GM23338 (cell line): ENCODE data around the gene ABCC1. TPM values are rescaled to one million over a fixed set of nuclear protein-coding genes. Genes with fewer than 3 reads are reported as not detected.

Source experiments
- ATAC-seq: fragments of 200-7000 bp; cut with Tn5 transposase; 3 replicates; pipeline ENCODE4 v1.9.1; 2020
- DNase-seq: peaks from one replicate; pipeline ENCODE4 v3.0.0-alpha.2; 2015; ENCODE audit warnings: low spot score
- H2AFZ ChIP-seq: fragments of 200-600 bp; sonication (generic); 2 replicates; pipeline ENCODE4 v1.8.0; 2016; ENCODE audit warnings: antibody characterized with exemption, mild to moderate bottlenecking, moderate library complexity
- H3F3A ChIP-seq: fragments of 200-600 bp; sonication (generic); replicated peaks from 2 replicates; pipeline ENCODE4 v1.8.0; 2017; ENCODE audit warnings: antibody characterized with exemption, mixed run types, low read depth
- H3K27ac ChIP-seq: fragments of 200-600 bp; sonication (generic); 2 replicates; pipeline ENCODE4 v1.6.1; 2016; ENCODE audit warnings: low read depth
- H3K27me3 ChIP-seq: fragments of 200-600 bp; sonication (generic); 2 replicates; pipeline ENCODE4 v1.8.0; 2016; ENCODE audit warnings: mild to moderate bottlenecking, mixed run types, moderate library complexity; ENCODE audit not compliant: insufficient read depth
- H3K36me3 ChIP-seq: fragments of 200-600 bp; sonication (generic); 2 replicates; pipeline ENCODE4 v1.8.0; 2016; ENCODE audit warnings: mild to moderate bottlenecking; ENCODE audit not compliant: insufficient read depth
- H3K4me1 ChIP-seq: fragments of 200-600 bp; sonication (generic); 2 replicates; pipeline ENCODE4 v1.8.0; 2016; ENCODE audit warnings: mild to moderate bottlenecking, moderate library complexity; ENCODE audit not compliant: insufficient read depth
- H3K4me2 ChIP-seq: fragments of 200-600 bp; sonication (generic); 2 replicates; pipeline ENCODE4 v1.7.1; 2017; ENCODE audit warnings: mixed run types
- H3K4me3 ChIP-seq: fragments of 200-600 bp; sonication (generic); 2 replicates; pipeline ENCODE4 v1.6.1; 2016; ENCODE audit warnings: mixed run types
- H3K79me2 ChIP-seq: fragments of 200-600 bp; sonication (generic); replicated peaks from 2 replicates; pipeline ENCODE4 v1.8.0; 2017; ENCODE audit warnings: mild to moderate bottlenecking; ENCODE audit not compliant: insufficient read depth
- H3K9me2 ChIP-seq: fragments of 200-600 bp; sonication (generic); 2 replicates; pipeline ENCODE4 v1.8.0; 2017; ENCODE audit not compliant: insufficient read depth
- H4K20me1 ChIP-seq: fragments of 200-600 bp; sonication (generic); replicated peaks from 2 replicates; pipeline ENCODE4 v1.8.0; 2017; ENCODE audit warnings: mild to moderate bottlenecking; ENCODE audit not compliant: insufficient read depth
- H3K27ac Mint-ChIP-seq: 2 replicates; pipeline ENCODE4 v1.8.0; 2020; ENCODE audit warnings: inconsistent platforms, mild to moderate bottlenecking, moderate library complexity, mixed read lengths
- H3K27me3 Mint-ChIP-seq: 3 replicates; pipeline ENCODE4 v1.8.0; 2022; ENCODE audit warnings: low read depth, mild to moderate bottlenecking, moderate library complexity, mixed read lengths, inconsistent platforms; ENCODE audit not compliant: insufficient read depth, poor library complexity
- H3K36me3 Mint-ChIP-seq: 3 replicates; pipeline ENCODE4 v1.8.0; 2021; ENCODE audit warnings: low read depth, mild to moderate bottlenecking, inconsistent platforms, moderate library complexity, mixed read lengths
- H3K4me1 Mint-ChIP-seq: 3 replicates; pipeline ENCODE4 v1.8.0; 2020; ENCODE audit warnings: mild to moderate bottlenecking, inconsistent platforms, mixed read lengths
- H3K4me3 Mint-ChIP-seq: 3 replicates; pipeline ENCODE4 v1.8.0; 2021; ENCODE audit warnings: moderate library complexity, mild to moderate bottlenecking, inconsistent platforms, mixed read lengths
- H3K9me3 Mint-ChIP-seq: 3 replicates; pipeline ENCODE4 v1.8.0; 2020; ENCODE audit warnings: moderate library complexity, mild to moderate bottlenecking, inconsistent platforms, mixed read lengths
- CREB1 ChIP-seq: fragments of 250-450 bp; sonication (Bioruptor Pico); IDR thresholded peaks from 2 replicates; pipeline ENCODE4 v1.5.0; 2020; ENCODE audit warnings: low read depth, mild to moderate bottlenecking, moderate library complexity
- CTCF ChIP-seq, 2 experiments: fragments of 200-600 bp in 1 of 2; sonication (generic) in 1 of 2; conservative IDR thresholded peaks; 2 replicates each; pipeline versions ENCODE4 v1.5.1 to v1.6.1; 2016 to 2017; ENCODE audit warnings: antibody characterized with exemption in 2 of 2, low read depth in 2 of 2, mild to moderate bottlenecking in 2 of 2, moderate library complexity in 1 of 2
- ETS1 ChIP-seq: IDR thresholded peaks from 2 replicates; pipeline ENCODE4 v1.6.1; 2016; ENCODE audit warnings: antibody characterized with exemption
- EZH2 ChIP-seq: fragments of 200-600 bp; sonication (generic); IDR thresholded peaks from one replicate; pipeline ENCODE4 v1.8.0; 2017; ENCODE audit warnings: antibody characterized with exemption, mild to moderate bottlenecking, low read depth; ENCODE audit not compliant: unreplicated experiment
- EZH2phosphoT487 ChIP-seq: fragments of 200-600 bp; sonication (generic); IDR thresholded peaks from one replicate; pipeline ENCODE4 v1.8.1; 2018; ENCODE audit warnings: antibody characterized with exemption; ENCODE audit not compliant: unreplicated experiment
- JUNB ChIP-seq: IDR thresholded peaks from one replicate; pipeline ENCODE4 v1.6.1; 2016; ENCODE audit warnings: antibody characterized with exemption; ENCODE audit not compliant: unreplicated experiment
- NANOG ChIP-seq: IDR thresholded peaks from 2 replicates; pipeline ENCODE4 v1.6.1; 2016; ENCODE audit warnings: antibody characterized with exemption, borderline replicate concordance
- POLR2AphosphoS5 ChIP-seq: IDR thresholded peaks from 2 replicates; pipeline ENCODE4 v1.6.1; 2016; ENCODE audit warnings: antibody characterized with exemption, low read depth
- REST ChIP-seq: IDR thresholded peaks from one replicate; pipeline ENCODE4 v1.6.1; 2018; ENCODE audit warnings: antibody characterized with exemption; ENCODE audit not compliant: unreplicated experiment
- STAT1 ChIP-seq: IDR thresholded peaks from one replicate; pipeline ENCODE4 v1.6.1; 2016; ENCODE audit warnings: antibody characterized with exemption; ENCODE audit not compliant: unreplicated experiment
- ZNF114 ChIP-seq: fragments of 250-450 bp; sonication (Bioruptor Pico); IDR thresholded peaks from 2 replicates; pipeline ENCODE4 v1.5.0; 2020; ENCODE audit warnings: mild to moderate bottlenecking, moderate library complexity
- ZNF331 ChIP-seq: fragments of 250-450 bp; sonication (Bioruptor Pico); IDR thresholded peaks from 2 replicates; pipeline ENCODE4 v1.5.0; 2020; ENCODE audit warnings: low read depth, mild to moderate bottlenecking, moderate library complexity
- ZNF462 ChIP-seq: fragments of 250-450 bp; sonication (Bioruptor Pico); IDR thresholded peaks from 2 replicates; pipeline ENCODE4 v1.5.0; 2020; ENCODE audit warnings: mild to moderate bottlenecking, moderate library complexity
- polyA plus RNA-seq: library from polyadenylated mRNA; unstranded; fragments of >200 nt; fragmentation: Nextera tagmentation; extraction: Ambion mirVana; gene quantifications from 2 replicates; pipeline ENCODE4 v1.2.1, GENCODE V29; 2016
- total RNA-seq: library from RNA; depleted of rRNA; stranded (reverse); fragments of >200 nt; shearing (Covaris generic); gene quantifications from 2 replicates; pipeline ENCODE4 v1.2.3, GENCODE V29; 2014

ABCC1 gene
- total and polyA plus RNA-seq, 2 experiments from 2014 or later, result 11.0 to 46.6 TPM

GRCh38 chr16:16110111-16110490 lies 160.7 kb downstream of the ABCC1 start:
- Mint-ChIP-seq H3K27me3 (peaks cover 2% of the 10 kb centered on the region), H3K4me3 (no peak overlapping the region), H3K36me3 (peaks cover 85% of the 10 kb centered on the region), H3K4me1 (no peaks in the 10 kb centered on the region; the same call in 1 of the 3 replicates), H3K9me3 (no peaks in the 10 kb centered on the region), H3K27ac (no peak overlapping the region)
- TF ChIP-seq EZH2phosphoT487 (no peak), ZNF331 (CRISPR knock-in tag) (no peak), REST (no peak), CTCF (conservative IDR thresholded peaks at IDR 0.05; ENCODE audit: low read depth in 2 of 2) (no peak), NANOG (no peak), EZH2 (no peak), ETS1 (no peak), ZNF462 (CRISPR knock-in tag) (no peak), POLR2AphosphoS5 (no peak), STAT1 (no peak), CREB1 (CRISPR knock-in tag) (no peak), ZNF114 (CRISPR knock-in tag) (no peak), JUNB (no peak)
- H3K36me3 ChIP-seq, result peaks cover 24% of the 10 kb centered on the region
- H3K27me3 ChIP-seq, result no peaks in the 10 kb centered on the region
- no peak overlapping the region for H3K4me3 ChIP-seq
- ATAC-seq (no peak), DNase-seq (no peak)
- no peak overlapping the region for H2AFZ ChIP-seq
- H4K20me1 ChIP-seq, result peaks cover 12% of the 10 kb centered on the region; the same call in 1 of the 2 replicates
- H3K79me2 ChIP-seq, result no peaks in the 10 kb centered on the region
- no peaks in the 10 kb centered on the region; the same call in 1 of the 2 replicates for H3K4me1 ChIP-seq
- H3F3A ChIP-seq, result no peaks in the 10 kb centered on the region
- H3K4me2 ChIP-seq, result no peak overlapping the region
- no peak overlapping the region for H3K27ac ChIP-seq
- H3K9me2 ChIP-seq, result no peaks in the 10 kb centered on the region
